ENCODE results near the gene TCAF1. TPM values are rescaled to one million over a fixed set of nuclear protein-coding genes. Genes with fewer than 3 reads are reported as not detected.
"Not testable (repeated sequence)": the region's sequence is repeated elsewhere in the genome, so short reads cannot be mapped to it uniquely, and the experiment has no call there.

TCAF1 gene
- total and polyA plus RNA-seq, 2 donors from 2014 or later, result 12.2 to 37.2 TPM

DNA sequence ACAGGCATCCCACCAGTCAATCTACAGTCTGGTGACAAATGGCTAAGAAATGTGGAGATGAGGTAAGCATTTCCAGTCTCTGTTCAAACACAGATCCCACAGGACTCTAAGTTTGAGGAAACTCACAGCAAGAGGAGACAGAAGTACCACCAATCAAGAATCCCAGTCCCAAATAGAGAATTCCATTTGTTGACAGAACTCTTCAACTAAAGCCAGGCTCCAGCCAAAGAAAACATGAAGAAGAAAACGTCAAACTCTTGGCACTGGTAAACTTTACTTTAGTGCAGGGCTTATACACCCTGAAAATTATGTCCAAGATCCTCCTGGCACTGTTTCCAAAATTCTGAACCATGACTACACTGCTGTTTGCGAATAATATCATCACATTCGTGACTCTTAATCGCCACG is 95.3 kb downstream of the TCAF1 start:
- H3K4me3 ChIP-seq (ENCODE audit: low read length in 3 of 3); DNase-seq; H3K27me3 ChIP-seq (ENCODE audit: control insufficient read depth, insufficient read depth, low read length); FAIRE-seq; intact Hi-C loops (cut with DNase I); H3K27ac ChIP-seq (ENCODE audit: low read depth in 2 of 2, low read length in 2 of 2); H3K9ac ChIP-seq (ENCODE audit: low read length in 3 of 3); H3K36me3 ChIP-seq (ENCODE audit: control insufficient read depth in 2 of 3, insufficient read depth in 3 of 3, low read length in 3 of 3); H3K4me1 ChIP-seq (ENCODE audit: control insufficient read depth in 2 of 3, insufficient read depth in 2 of 3, low read depth in 1 of 3, low read length in 3 of 3); H3K9me3 ChIP-seq (ENCODE audit: control insufficient read depth in 2 of 3, insufficient read depth in 1 of 3, low read length in 3 of 3): not testable (repeated sequence)

Other genes starting within 250 kb of the TCAF1 start
- 0.13 TPM for gene CTAGE6, start 144.5 kb downstream of the TCAF1 start, total RNA-seq
- gene CTAGE6, start 144.5 kb downstream of the TCAF1 start, polyA plus RNA-seq (ENCODE audit: insufficient read depth, low read depth, low replicate concordance), result not detected
- not detected for gene OR2F2, start 33.1 kb upstream of the TCAF1 start, total RNA-seq
- gene OR2F2, start 33.1 kb upstream of the TCAF1 start, polyA plus RNA-seq (ENCODE audit: insufficient read depth, low read depth, low replicate concordance), result not detected
- gene OR2F1, start 52.7 kb upstream of the TCAF1 start, total RNA-seq, result not detected
- gene OR2F1, start 52.7 kb upstream of the TCAF1 start, polyA plus RNA-seq (ENCODE audit: insufficient read depth, low read depth, low replicate concordance), result not detected
- gene OR6B1, start 98.1 kb upstream of the TCAF1 start, total RNA-seq, result not detected
- gene OR6B1, start 98.1 kb upstream of the TCAF1 start, polyA plus RNA-seq (ENCODE audit: insufficient read depth, low read depth, low replicate concordance), result not detected
- not detected for gene OR2A5, start 146.8 kb upstream of the TCAF1 start, total RNA-seq
- not detected for gene OR2A5, start 146.8 kb upstream of the TCAF1 start, polyA plus RNA-seq (ENCODE audit: insufficient read depth, low read depth, low replicate concordance)
- not detected for gene OR2A25, start 167.6 kb upstream of the TCAF1 start, total RNA-seq
- not detected for gene OR2A25, start 167.6 kb upstream of the TCAF1 start, polyA plus RNA-seq (ENCODE audit: insufficient read depth, low read depth, low replicate concordance)
- not detected for gene OR2A12, start 184.1 kb upstream of the TCAF1 start, total RNA-seq
- gene OR2A12, start 184.1 kb upstream of the TCAF1 start, polyA plus RNA-seq (ENCODE audit: insufficient read depth, low read depth, low replicate concordance), result not detected
- not detected for gene OR2A2, start 207.4 kb upstream of the TCAF1 start, total RNA-seq
- not detected for gene OR2A2, start 207.4 kb upstream of the TCAF1 start, polyA plus RNA-seq (ENCODE audit: insufficient read depth, low read depth, low replicate concordance)
- not detected for gene OR2A14, start 221.0 kb upstream of the TCAF1 start, total RNA-seq
- gene OR2A14, start 221.0 kb upstream of the TCAF1 start, polyA plus RNA-seq (ENCODE audit: insufficient read depth, low read depth, low replicate concordance), result not detected

All from kidney (tissue), 11 donors.